Kidney epithelial cell (primary cell): ENCODE results near the gene SLC5A11. TPM values are rescaled to one million over a fixed set of nuclear protein-coding genes. Genes with fewer than 3 reads are reported as not detected.

ENCODE experiments used
- DNase-seq: peaks from one replicate; pipeline ENCODE4 v3.0.0-alpha.2; 2010; ENCODE audit warnings: low read depth
- H3K27me3 ChIP-seq: 2 replicates; pipeline ENCODE4 v1.6.0; 2011; ENCODE audit warnings: low read length; ENCODE audit not compliant: control insufficient read depth, insufficient read depth
- H3K36me3 ChIP-seq: 2 replicates; pipeline ENCODE4 v1.5.1; 2011; ENCODE audit warnings: low read length; ENCODE audit not compliant: control insufficient read depth, insufficient read depth
- H3K4me3 ChIP-seq: 2 replicates; pipeline ENCODE4 v1.5.1; 2011; ENCODE audit warnings: low read depth, mild to moderate bottlenecking, control low read depth, low read length
- total RNA-seq: library from RNA; depleted of rRNA; stranded (reverse); fragments of >200 nt; gene quantifications from 2 replicates; pipeline ENCODE4 v1.2.3, GENCODE V29; 2015
- TF ChIP-seq, protein P1 (sequence below): IDR thresholded peaks from 2 replicates; pipeline ENCODE4 v1.5.1; 2011; ENCODE audit warnings: mild to moderate bottlenecking, moderate library complexity, low read length, control low read depth, inconsistent platforms; ENCODE audit not compliant: insufficient read depth, poor library complexity, severe bottlenecking

SLC5A11 gene
- total RNA-seq, 1 donor from 2014 or later, result not detected

DNA sequence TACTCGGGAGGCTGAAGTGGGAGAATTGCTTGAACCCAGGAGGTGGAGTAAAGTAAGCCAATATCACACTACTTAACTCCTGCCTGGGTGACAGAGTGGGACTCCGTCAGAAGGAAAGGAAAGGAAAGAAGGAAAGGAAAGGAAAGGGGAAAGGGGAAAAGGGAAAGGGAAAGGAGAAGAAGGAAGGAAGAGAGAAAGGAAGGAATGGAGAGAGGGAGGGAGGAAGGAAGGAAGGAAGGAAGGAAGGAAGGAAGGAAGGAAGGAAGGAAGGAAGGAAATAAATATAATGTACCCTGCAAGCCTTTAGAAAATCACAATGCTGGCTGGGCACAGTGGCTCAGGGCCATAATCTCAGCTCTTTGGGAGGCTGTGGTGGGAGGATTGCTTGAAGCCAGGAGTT lies 27.3 kb downstream of the SLC5A11 start:
- no peak for DNase-seq
- H3K4me3 ChIP-seq, result no peak overlapping the region
- TF ChIP-seq, protein P1, sequence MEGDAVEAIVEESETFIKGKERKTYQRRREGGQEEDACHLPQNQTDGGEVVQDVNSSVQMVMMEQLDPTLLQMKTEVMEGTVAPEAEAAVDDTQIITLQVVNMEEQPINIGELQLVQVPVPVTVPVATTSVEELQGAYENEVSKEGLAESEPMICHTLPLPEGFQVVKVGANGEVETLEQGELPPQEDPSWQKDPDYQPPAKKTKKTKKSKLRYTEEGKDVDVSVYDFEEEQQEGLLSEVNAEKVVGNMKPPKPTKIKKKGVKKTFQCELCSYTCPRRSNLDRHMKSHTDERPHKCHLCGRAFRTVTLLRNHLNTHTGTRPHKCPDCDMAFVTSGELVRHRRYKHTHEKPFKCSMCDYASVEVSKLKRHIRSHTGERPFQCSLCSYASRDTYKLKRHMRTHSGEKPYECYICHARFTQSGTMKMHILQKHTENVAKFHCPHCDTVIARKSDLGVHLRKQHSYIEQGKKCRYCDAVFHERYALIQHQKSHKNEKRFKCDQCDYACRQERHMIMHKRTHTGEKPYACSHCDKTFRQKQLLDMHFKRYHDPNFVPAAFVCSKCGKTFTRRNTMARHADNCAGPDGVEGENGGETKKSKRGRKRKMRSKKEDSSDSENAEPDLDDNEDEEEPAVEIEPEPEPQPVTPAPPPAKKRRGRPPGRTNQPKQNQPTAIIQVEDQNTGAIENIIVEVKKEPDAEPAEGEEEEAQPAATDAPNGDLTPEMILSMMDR, result no peak
- H3K36me3 ChIP-seq, result no peaks in the 10 kb centered on the region
- no peaks in the 10 kb centered on the region for H3K27me3 ChIP-seq

DNA sequence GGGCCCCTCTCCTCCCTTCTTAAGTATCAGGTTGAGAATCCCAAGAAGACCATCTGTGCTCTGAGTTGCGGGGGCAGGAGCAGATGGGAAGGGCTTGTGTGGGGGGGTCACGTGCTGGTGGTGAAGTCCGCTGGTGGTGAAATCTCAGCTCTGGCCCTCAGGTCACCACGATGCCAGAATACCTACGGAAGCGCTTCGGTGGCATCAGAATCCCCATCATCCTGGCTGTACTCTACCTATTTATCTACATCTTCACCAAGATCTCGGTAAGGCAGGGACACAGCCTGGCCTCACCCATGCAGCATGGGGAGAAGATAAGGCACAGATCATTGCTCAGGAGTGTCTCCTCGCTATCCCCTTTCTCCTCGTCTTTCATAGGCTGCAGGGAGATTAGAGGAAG lies 29.7 kb downstream of the SLC5A11 start:
- no peak for DNase-seq
- no peak overlapping the region for H3K4me3 ChIP-seq
- TF ChIP-seq, protein P1, result no peak
- H3K36me3 ChIP-seq, result no peaks in the 10 kb centered on the region
- no peaks in the 10 kb centered on the region for H3K27me3 ChIP-seq

DNA sequence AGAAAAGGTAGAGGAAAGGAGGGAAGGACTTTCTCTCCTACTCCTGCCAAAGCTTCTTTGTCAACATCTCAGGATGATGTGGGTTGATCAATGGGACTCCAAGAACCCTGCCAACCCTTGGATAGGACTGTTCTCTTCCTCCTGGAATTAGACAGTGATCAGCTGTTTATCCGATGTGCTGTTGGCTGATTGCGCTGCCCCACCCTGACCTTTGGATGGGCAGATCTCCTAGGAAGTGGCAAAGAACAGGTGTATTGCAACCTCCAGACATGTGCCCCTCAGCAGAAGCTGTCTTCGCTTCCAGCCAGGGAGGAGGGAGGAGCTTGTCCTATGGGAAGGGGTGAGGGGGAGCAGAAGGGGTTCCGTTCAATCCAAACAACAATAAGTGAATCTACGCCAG lies 30.5 kb downstream of the SLC5A11 start:
- DNase-seq, result no peak
- Histone ChIP-seq H3K36me3 (no peaks in the 10 kb centered on the region), H3K27me3 (no peaks in the 10 kb centered on the region), H3K4me3 (no peak overlapping the region)
- TF ChIP-seq, protein P1, result no peak

DNA sequence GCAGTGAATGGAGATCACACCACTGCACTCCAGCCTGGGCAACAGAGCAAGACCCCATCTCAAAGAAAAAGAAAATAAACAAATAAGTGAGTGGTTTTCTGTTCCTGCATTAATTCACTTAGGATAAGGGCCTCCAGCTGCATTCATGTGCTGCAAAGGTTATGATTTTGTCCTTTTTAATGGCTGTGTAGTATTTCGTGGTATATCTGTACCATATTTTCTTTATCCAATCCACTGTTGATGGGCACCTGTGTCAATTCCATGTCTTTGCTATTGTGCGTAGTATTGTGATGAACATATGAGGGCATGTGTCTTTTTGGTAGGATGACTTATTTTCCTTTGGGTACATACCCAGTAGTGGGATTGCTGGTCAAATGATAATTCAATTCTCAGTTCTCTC lies 33.9 kb downstream of the SLC5A11 start:
- Histone ChIP-seq H3K36me3 (no peaks in the 10 kb centered on the region), H3K4me3 (no peak overlapping the region), H3K27me3 (no peaks in the 10 kb centered on the region)
- DNase-seq, result no peak
- TF ChIP-seq, protein P1, result no peak

DNA sequence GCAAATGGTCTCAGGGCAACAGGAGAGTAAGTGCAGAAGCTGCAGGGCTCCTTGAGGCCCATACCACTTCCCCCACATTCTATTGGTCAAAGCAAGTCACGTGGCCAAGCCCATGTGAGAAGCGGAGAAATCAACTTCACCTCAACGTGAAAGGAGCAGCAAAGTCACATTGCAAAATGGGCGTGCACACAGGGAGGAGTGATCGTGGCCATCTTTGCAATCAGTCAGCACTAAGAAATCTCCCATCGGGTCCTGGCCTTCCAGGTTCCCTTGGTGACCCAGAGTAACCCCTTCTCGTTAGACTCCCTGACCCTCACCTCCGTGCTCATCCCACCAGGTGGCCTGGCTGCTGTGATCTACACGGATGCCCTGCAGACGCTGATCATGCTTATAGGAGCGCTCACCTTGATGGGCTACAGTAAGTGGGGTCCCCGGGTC lies 38.0 kb downstream of the SLC5A11 start:
- no peak for DNase-seq
- Histone ChIP-seq H3K27me3 (no peaks in the 10 kb centered on the region), H3K4me3 (no peak overlapping the region), H3K36me3 (no peaks in the 10 kb centered on the region)
- TF ChIP-seq, protein P1, result no peak

DNA sequence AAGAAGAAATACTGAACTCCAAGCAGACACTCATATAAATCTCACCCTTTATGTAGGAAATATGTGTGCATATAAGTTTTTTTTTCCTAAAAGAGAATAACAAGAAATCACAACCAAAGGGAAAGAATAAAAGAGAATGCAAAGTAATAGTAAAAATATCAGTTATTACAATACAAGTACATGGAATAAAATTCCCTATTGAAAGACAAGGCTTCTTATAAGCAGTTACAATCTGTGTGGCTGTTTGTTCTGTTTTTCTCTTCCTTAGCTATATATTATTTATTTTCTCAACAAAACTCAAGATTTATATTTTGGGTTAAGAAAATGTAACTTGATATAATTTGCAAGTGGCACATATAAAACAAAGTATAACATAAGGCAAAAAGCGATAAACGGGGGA lies 41.7 kb downstream of the SLC5A11 start:
- Histone ChIP-seq H3K36me3 (no peaks in the 10 kb centered on the region), H3K27me3 (peaks cover 2% of the 10 kb centered on the region), H3K4me3 (no peak overlapping the region)
- DNase-seq, result no peak
- TF ChIP-seq, protein P1, result no peak
